Measurements from ENCODE around the gene TANC1.

DNA sequence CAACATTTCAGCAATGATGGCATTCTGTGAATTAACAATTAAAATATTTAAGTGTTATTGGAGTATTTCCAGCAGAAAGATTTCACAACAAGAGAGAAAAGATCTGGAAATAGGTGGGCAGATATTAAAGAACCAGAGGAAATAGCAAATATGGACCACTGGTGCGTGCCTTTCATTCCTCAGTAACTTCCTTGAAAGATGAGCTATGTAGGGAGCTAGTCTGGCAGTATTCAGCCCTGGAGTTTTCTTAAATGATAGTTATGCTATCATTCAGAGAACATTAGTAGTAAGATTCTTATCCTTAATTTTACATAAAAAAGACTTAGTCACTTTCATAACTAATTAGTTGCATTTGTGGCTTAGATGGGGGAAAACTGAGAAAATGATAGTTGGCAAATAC, 41.5 kb downstream of the TANC1 start:
- TF ChIP-seq POLR2A (IDR thresholded peaks at IDR 0.05) (no peak), POLR2AphosphoS5 (IDR thresholded peaks at IDR 0.05) (no peak)
- TF ChIP-seq, protein P1, sequence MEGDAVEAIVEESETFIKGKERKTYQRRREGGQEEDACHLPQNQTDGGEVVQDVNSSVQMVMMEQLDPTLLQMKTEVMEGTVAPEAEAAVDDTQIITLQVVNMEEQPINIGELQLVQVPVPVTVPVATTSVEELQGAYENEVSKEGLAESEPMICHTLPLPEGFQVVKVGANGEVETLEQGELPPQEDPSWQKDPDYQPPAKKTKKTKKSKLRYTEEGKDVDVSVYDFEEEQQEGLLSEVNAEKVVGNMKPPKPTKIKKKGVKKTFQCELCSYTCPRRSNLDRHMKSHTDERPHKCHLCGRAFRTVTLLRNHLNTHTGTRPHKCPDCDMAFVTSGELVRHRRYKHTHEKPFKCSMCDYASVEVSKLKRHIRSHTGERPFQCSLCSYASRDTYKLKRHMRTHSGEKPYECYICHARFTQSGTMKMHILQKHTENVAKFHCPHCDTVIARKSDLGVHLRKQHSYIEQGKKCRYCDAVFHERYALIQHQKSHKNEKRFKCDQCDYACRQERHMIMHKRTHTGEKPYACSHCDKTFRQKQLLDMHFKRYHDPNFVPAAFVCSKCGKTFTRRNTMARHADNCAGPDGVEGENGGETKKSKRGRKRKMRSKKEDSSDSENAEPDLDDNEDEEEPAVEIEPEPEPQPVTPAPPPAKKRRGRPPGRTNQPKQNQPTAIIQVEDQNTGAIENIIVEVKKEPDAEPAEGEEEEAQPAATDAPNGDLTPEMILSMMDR (IDR thresholded peaks at IDR 0.05), result no peak
